AG04450 (cell line): ENCODE data around the gene SMIM5. TPM values are rescaled to one million over a fixed set of nuclear protein-coding genes. Genes with fewer than 3 reads are reported as not detected.

ENCODE experiments used
- CTCF ChIA-PET: fragments of 300-600, 350-600 bp; formaldehyde crosslinking; extraction: SDS; loops from one replicate; lab custom pipeline; 2022; ENCODE audit warnings: antibody characterized with exemption, inconsistent platforms; lab: Charles Lee
- POLR2A ChIA-PET: fragments of 350-600 bp; formaldehyde crosslinking; extraction: SDS; loops from one replicate; lab custom pipeline; 2021; ENCODE audit warnings: antibody characterized with exemption, inconsistent platforms; lab: Yijun Ruan, JAX
- DNase-seq: peaks from one replicate; pipeline ENCODE4 v3.0.0-alpha.2; 2011; ENCODE audit warnings: low read depth, low spot score
- H3K27ac ChIP-seq: one replicate; pipeline ENCODE4 v1.5.1; 2012; ENCODE audit warnings: low read depth, low read length, control low read depth
- H3K27me3 ChIP-seq: one replicate; pipeline ENCODE4 v1.6.0; 2012; ENCODE audit warnings: low read length; ENCODE audit not compliant: control insufficient read depth, insufficient read depth
- H3K4me3 ChIP-seq: 2 replicates; pipeline ENCODE4 v1.5.1; 2011; ENCODE audit warnings: mild to moderate bottlenecking, low read depth, low read length, control low read depth
- H3K9me3 ChIP-seq: 2 replicates; pipeline ENCODE4 v1.5.1; 2012; ENCODE audit warnings: low read length; ENCODE audit not compliant: control insufficient read depth, insufficient read depth
- polyA plus RNA-seq: library from polyadenylated mRNA; depleted of rRNA; stranded (reverse); fragments of >200 nt; gene quantifications from 2 replicates; pipeline ENCODE4 v1.2.3, GENCODE V29; 2011
- TF ChIP-seq, protein P1 (sequence below): IDR thresholded peaks from 2 replicates; pipeline ENCODE4 v1.5.1; 2011; ENCODE audit warnings: low read depth, low read length, control low read depth, inconsistent platforms

SMIM5 gene
- polyA plus RNA-seq, 1 experiment: not detected

DNA sequence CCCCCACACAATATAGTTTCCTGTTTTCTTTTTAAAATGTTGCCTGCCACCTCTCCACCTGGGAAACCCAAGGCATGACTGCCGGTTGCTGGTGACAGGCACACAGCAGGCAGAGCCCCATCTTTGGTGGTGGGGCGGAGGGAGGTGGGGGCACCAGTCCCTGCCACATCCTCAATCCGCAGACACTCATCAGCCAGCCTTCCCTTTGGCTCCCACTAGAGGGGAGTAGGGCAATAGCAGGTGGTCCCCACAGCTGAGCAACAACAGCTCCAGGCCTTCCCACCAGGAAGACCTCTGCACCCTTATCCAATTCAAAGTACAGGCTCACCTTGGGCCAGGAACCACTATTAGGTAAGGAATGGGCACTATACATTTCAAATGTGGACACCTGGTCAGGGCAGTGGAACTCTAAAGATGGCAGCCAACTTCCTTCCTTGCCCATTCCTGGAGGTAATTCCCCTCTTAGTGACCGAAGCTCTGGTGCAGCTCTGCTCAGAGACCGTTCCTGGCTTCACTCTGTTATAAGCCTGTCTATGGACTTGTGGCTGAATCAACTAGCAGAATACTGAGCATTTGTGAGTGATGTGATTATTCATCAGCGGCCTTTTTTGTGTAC lies 19.8 kb downstream of the SMIM5 start:
- Histone ChIP-seq H3K27ac (no peak overlapping the region), H3K27me3 (no peaks in the 10 kb centered on the region), H3K9me3 (no peaks in the 10 kb centered on the region), H3K4me3 (no peak overlapping the region)
- POLR2A ChIA-PET: no interaction called here
- TF ChIP-seq, protein P1, sequence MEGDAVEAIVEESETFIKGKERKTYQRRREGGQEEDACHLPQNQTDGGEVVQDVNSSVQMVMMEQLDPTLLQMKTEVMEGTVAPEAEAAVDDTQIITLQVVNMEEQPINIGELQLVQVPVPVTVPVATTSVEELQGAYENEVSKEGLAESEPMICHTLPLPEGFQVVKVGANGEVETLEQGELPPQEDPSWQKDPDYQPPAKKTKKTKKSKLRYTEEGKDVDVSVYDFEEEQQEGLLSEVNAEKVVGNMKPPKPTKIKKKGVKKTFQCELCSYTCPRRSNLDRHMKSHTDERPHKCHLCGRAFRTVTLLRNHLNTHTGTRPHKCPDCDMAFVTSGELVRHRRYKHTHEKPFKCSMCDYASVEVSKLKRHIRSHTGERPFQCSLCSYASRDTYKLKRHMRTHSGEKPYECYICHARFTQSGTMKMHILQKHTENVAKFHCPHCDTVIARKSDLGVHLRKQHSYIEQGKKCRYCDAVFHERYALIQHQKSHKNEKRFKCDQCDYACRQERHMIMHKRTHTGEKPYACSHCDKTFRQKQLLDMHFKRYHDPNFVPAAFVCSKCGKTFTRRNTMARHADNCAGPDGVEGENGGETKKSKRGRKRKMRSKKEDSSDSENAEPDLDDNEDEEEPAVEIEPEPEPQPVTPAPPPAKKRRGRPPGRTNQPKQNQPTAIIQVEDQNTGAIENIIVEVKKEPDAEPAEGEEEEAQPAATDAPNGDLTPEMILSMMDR: peak; percentile 88
- CTCF ChIA-PET: interaction anchor here (0.6 to 16.8 kb wide), 6 partner anchors 8 to 96 kb away, joined by 3 to 226 read pairs (median 10); partner anchors contain the start of gene SMIM5
- no peak for DNase-seq

DNA sequence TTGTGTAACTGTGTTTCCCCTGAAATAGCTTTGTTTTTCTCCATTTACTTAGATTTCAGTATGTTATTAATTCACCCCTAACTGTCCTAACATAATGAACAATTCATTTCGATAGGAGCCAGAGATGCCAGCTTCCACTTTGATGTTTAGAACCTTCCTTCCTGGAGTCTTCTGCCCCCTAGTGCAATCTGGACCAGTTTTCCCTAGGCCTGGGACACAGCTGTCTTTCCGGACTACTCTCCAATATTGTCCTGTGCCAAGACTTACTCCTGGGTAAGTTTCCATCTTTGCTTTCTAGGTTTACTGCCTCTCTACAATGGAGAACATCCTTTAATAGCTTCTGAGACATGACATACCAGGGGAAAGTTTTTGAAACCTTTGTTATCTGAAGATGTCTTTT lies 20.9 kb downstream of the SMIM5 start:
- POLR2A ChIA-PET: interaction anchor here (0.6 kb wide), 1 partner anchor 118 kb away, joined by 3 read pairs; no protein-coding TSS in a partner anchor
- Histone ChIP-seq H3K4me3 (no peak overlapping the region), H3K27me3 (no peaks in the 10 kb centered on the region), H3K27ac (no peak overlapping the region), H3K9me3 (no peaks in the 10 kb centered on the region)
- TF ChIP-seq, protein P1: peak; percentile 26
- no peak for DNase-seq
- CTCF ChIA-PET: interaction anchor here (0.8 to 16.8 kb wide), 6 partner anchors 10 to 95 kb away, joined by 3 to 226 read pairs (median 6); partner anchors contain the start of genes RECQL5, SAP30BP and SMIM5

DNA sequence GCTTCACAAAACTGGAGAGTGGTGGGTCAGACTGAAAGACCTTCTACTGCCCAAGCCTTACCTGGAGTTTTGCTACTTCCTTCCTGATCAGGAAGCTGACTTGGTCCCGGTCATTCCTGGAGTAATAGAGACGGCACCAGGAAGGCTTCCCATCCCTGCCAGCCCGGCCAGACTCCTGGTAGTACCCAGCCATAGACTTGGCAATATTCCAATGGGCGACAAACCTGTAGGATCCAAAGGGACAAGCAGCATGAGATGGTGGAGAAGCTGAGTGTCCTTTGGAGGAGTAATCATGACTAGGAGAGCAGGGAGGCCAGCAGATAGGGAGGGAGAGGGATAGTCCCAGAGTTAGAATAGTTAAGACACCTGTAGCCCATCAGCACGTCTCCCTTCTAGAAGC lies 25.0 kb downstream of the SMIM5 start:
- no peaks in the 10 kb centered on the region for H3K9me3 ChIP-seq
- CTCF ChIA-PET: interaction anchor here (0.6 to 16.8 kb wide), 3 partner anchors 25 to 90 kb away, joined by 3 to 226 read pairs (median 4); partner anchors contain the start of gene SMIM5
- no peak for DNase-seq
- no peak overlapping the region for H3K27ac ChIP-seq
- H3K4me3 ChIP-seq: no peak overlapping the region
- POLR2A ChIA-PET: interaction anchor here (0.9 kb wide), 1 partner anchor 9 kb away, joined by 3 read pairs; the partner anchor contains the start of genes RECQL5 and SAP30BP
- TF ChIP-seq, protein P1: no peak
- no peaks in the 10 kb centered on the region for H3K27me3 ChIP-seq

DNA sequence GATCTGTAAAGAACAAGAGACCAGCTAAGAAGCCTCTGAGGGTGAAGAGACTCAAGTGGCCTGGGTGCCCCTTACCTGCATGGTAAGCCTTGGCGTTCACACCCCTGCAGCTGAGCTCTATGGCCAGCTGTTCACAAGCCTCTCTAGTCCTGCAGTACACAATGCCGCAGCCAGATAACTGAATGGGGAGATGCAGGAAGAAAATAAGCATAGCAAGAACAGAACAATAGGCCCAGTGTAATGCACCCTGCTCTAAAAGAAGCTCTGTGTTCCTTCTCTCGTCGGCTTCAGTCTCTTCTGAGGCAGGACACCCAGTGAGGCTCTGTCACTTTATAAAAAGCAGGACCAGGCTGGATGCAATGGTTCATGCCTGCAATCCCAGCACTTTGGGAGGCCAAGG lies 28.3 kb downstream of the SMIM5 start:
- Histone ChIP-seq H3K9me3 (no peaks in the 10 kb centered on the region), H3K27ac (no peak overlapping the region), H3K27me3 (no peaks in the 10 kb centered on the region), H3K4me3 (no peak overlapping the region)
- ChIA-PET POLR2A (interaction anchor here (0.6 kb wide), 1 partner anchor 520 kb away, joined by 5 read pairs; no protein-coding TSS in a partner anchor), CTCF (interaction anchor here (0.8 to 2.1 kb wide), 4 partner anchors 9 to 145 kb away, joined by 3 to 11 read pairs (median 7); partner anchors contain the start of genes SMIM5 and TSEN54)
- TF ChIP-seq, protein P1: no peak
- no peak for DNase-seq

DNA sequence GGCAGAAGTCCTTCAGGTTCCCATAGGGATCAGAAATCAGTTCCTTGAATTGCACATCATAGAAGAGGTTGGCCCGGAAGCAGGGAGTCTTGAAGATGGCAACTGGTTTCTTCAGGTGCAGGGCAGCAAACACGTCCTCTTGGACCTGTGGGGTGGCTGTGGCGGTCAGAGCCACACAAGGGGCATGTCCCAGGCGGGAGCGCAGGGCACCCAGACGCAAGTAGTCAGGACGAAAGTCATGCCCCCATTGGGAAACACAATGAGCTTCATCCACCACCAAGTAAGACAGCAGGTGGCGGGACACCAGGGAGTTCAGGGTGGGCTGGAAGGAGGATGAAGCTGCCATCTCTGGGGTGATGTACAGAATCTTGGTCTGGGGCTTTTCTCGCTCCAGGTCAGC lies 29.3 kb downstream of the SMIM5 start:
- no peak overlapping the region for H3K4me3 ChIP-seq
- no peaks in the 10 kb centered on the region for H3K27me3 ChIP-seq
- no peak overlapping the region for H3K27ac ChIP-seq
- CTCF ChIA-PET: interaction anchor here (0.6 to 2.1 kb wide), 5 partner anchors 10 to 91 kb away, joined by 3 to 10 read pairs (median 4); no protein-coding TSS in a partner anchor
- H3K9me3 ChIP-seq: no peaks in the 10 kb centered on the region
- no peak for DNase-seq
- POLR2A ChIA-PET: no interaction called here
- TF ChIP-seq, protein P1: no peak
